GM19395 (cell line): ENCODE results near the gene KIF13A.
"Not testable (repeated sequence)": the region's sequence is repeated elsewhere in the genome, so short reads cannot be mapped to it uniquely, and the experiment has no call there.

ENCODE experiments used
- ATAC-seq: cut with Tn5 transposase; IDR thresholded peaks from one replicate; pipeline ENCODE4 v1.9.1; 2021; ENCODE audit warnings: mild to moderate bottlenecking, moderate library complexity; ENCODE audit not compliant: unreplicated experiment

The KIF13A gene

DNA sequence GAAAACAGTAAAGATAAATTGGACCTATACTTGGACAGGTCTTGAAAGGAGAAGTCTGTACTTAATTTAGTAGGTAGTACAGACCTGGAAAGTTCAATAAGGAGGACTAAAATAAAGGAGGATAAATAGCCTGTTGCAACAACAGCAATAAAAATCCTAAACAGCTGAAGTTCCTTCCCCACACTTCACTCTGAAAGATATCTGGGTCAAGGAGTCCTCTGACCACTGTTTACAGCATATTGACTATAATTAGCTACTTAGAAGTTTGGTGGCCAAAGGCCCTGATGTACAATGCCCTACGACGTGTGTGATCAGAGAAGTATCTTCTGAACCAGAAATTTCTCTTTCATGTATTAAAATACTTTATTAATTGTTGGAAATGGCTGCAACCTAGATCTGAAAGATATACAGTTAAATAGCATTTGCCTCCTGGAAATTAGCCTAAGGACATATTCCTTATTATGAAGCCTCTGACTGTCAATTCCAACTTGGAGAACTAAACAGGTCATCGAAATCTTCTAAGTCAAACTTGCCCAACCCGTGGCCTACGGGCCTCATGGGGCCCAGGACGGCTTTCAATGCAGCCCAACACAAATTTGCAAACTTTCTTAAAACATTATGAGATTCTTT lies 82.8 kb downstream of the KIF13A start:
- ATAC-seq, result no peak

DNA sequence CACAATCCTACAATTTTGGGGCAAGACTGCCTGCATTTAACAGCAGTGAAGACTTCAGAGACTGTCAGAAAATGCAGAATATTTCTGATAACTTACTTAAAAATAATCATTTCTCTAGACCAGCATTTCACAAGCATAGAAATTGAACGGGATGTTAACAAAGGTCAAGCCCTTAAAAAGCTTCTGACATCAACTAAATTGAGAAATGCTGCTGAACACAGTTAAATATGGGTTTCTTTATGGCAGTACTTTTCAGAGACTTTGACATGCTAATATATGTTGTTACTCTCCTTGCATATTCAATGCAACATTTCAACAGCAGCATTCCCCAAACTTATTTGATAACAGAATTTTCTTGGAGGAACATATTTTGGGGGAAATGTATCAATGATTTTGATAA lies 84.5 kb downstream of the KIF13A start:
- ATAC-seq, result no peak

DNA sequence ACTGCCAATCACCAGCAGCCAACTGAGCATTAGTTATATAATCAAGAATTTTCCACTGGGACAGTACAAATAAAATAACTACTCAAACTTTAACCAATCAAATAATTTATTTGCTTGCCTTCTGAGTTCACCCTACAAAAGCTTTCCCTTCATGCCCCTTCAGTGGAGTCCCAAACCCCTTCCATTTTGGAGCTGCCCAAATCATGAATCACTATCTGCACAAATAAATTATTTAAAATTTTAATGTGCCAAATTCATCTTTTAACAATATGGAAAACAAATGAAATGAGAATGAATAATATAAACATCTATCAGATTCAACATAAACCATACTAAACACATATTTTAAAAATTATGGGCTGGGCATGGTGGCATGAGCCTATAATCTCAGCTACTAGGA lies 85.9 kb downstream of the KIF13A start:
- ATAC-seq, result no peak

- ATAC-seq, result no peak
Observed at GRCh38 chr6:17900011-17900410, 87.4 kb downstream of the KIF13A start.

DNA sequence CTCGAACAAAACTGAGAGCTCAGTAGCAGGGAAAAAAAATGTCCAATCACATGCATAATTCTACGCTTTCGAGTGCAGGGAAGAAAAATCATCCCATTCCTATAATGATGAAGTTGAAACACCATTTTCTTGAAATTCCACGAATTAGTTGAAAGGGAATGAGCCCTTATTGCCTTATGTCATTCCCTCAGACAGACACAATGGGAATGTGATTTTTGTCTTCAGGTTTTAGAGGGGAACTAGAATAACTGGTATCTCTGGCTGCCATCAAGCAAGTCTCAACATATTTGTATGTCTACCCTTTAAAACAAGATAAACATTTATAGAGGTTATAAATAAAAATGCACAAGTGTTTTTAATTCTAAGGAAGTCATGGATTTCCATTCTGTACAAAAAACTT lies 87.9 kb downstream of the KIF13A start:
- ATAC-seq, result no peak

DNA sequence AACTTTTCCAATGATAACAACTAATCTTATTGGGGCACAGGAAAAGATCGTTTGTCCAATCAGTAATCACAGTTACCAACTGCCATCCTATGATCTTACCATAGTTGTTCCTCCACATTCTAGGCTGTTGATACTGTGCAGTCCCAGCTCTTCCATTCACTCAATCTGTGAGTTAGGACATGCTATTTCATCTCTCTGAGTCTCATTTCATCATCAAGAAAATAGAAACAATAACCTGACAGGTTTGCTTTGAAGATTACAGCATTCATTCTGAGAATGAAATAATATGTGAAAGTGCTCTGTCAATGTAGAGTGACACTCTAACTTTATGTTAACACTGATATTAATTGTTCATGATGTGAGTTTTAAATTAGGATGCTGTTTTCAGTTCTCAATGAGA lies 89.8 kb downstream of the KIF13A start:
- no peak for ATAC-seq

DNA sequence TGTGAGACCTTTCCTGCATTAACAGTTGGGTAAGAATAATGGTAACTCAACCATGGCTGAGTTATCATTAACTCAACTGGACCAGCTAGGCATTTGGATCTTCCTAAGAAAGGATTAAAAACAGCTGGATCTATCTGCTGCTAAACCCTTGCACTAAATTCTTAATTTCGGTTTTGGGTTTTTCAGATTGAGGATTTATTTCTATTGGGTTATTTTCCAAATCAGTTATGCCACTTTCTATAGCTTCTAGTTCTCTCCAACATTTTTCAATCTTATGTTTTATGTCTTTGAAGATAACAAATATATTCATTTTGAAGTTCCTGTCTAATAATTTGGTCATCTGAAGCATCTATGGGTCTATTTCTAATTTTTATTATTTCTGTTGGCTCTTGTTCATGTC lies 92.5 kb downstream of the KIF13A start:
- ATAC-seq, result no peak

DNA sequence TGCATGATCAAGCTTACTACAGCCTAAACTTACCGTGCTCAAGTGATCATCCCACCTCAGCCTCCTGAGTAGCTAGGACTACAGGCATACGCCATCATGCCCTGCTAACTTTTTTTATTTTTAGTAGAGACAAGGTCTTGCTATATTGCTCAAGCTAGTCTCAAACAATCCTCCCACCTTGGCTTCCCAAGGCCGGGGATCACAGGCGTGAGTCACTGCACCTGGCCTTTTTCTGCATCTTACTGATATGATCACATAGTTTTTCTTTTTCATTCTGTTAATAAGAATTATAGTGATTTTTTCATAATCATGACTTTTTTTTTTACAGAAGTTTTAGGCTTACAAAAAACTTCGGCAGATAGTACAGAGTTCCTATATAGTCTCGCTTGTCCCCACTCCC lies 93.2 kb downstream of the KIF13A start:
- ATAC-seq, result no peak

DNA sequence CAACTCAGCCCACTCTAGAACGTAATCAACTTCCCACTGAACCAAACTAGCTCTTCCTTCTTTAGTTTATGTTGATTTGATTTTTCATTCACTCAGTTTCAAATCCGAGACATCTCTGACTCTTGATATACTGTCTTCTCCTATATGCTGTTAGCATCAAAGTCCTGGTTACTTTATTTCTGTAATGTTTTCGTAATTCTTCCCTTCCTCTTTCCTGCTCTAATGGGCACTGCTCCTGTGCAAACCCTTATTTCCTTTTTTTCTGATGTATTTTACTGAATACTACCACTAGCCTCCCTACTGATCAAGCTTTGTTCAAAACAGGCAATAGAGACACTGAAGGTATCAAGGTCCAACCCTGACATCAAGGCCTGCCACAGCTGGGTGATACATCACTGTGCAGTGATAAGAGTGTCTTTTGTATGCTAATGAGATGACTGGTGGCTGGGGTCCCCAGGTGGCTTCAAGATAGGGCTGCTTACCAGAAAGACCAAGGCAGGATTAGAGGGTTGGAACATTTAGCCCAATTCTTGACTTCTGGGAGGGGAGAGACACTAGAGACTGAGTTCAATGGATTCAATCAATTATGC lies 95.2 kb downstream of the KIF13A start:
- no peak for ATAC-seq

DNA sequence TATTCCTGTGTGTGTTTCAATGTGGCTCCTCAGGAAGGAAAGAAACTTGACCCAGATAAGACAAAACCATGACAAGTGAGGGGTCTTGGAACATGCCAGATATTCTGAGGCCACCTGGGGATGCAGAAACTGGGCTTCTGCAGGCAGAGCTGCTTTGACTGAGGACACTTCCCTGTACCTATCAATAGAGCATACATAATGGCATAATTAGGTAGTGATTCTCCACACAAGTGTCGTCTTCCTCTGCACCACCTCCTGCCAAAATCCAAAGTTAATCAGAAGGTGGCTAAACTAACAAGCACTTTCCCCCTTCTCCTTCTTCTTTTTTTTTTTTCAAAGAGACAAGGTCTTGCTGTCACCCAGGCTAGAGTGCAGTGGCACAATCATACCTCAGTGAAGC lies 97.1 kb downstream of the KIF13A start:
- no peak for ATAC-seq

GRCh38 chr6:17889777-17890176 lies 97.7 kb downstream of the KIF13A start:
- not testable (repeated sequence) for ATAC-seq

GRCh38 chr6:17886891-17887290 lies 100.5 kb downstream of the KIF13A start:
- no peak for ATAC-seq

DNA sequence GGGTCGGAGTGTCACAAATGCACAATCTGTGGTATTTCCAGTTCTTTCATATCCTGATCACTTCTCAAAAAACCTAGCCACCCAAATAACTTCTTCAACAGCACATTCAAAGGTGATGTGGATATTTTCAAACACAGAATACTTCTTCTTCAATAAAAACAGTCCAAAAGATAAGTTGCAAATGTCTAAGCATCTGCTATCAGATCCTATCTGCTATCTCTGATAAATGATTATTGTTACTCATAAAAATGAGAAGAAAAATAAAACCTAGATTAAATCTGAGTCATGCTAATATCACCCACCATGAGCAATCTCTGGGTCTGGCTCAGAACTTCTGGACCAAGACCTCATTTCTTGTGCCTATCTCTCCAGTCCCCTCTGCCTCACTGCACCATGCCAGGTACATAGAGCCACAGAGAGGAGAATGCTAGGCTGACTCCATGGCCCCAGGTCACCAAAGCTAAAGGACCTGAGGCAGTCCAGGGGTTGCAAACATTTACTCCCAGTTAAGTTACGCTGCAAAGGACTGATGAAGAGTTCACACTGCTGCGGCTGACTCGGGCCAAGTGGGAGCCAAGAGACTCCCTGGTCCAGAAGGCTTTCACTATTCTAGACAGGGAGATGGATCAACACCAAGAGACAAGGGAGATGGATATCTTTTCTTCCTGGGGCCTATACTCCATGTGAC lies 101.4 kb downstream of the KIF13A start:
- ATAC-seq, result no peak

DNA sequence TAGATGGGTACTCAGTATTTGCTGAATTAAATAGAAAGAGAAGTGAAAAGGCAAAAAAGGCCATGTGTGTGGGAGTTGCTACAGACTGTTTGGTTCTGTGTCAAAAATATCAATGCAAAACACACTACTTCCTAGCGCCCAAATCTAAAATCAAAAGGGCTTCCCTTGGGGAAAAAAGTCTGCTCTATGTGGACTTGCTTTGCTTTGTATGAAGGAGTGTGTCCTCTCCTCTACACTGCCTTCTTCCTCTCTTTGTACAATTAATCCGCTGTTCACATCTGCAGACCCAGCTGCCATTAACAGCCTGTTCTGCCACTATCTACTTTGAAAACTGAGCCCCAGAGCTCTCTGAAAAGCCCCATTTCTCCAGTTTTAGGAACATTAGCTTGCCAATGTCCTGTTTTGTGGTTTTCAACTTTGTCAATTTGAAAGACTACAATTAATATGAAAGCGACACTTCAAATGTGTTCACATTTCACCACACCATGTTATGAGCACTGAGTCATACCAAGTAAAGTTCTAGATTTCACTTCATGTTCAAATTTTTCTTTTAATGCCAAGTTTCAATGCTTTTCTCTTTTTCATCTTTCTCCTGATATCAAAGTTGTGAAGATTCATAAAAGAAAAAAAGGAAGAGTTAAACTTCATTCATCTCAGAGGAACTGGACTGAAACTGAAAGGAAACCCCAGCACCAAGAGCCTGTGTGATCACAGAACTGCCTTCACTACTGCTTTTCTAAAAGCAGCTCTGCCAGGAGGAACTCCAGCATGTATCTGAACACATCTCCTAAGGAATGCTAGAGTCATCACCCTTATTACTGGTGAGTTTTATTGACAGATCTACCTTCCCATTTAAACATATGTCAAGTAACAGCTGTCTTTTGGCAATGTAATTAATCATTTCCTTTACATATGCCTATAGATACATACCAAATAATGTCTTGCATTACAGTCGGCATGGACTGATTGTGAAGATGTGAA lies 102.6 kb downstream of the KIF13A start:
- peak; percentile 86 for ATAC-seq

- ATAC-seq, result no peak
Observed at GRCh38 chr6:17883665-17884497, 103.6 kb downstream of the KIF13A start.

GRCh38 chr6:17881085-17881858 lies 106.2 kb downstream of the KIF13A start:
- ATAC-seq, result no peak

DNA sequence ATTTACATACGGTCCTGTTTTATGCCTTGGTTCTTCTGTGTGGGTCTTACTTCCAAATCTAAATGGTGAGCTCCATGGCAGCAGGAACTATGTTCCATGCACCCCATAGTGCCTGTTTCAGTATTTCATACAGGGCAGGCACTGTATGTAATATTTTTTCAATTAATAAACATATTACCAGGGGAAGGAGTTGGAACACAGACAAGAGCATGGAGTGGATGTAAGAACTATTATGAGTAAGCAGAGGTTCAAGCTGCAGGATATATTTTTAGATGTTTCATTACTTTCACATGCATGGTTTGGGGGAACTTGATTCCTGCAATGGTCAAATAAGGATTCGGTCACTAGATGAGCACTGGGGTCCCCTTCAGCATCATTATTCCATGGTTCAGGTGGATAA lies 108.3 kb downstream of the KIF13A start:
- no peak for ATAC-seq

- no peak for ATAC-seq
Observed at GRCh38 chr6:17878734-17879133, 108.7 kb downstream of the KIF13A start.

DNA sequence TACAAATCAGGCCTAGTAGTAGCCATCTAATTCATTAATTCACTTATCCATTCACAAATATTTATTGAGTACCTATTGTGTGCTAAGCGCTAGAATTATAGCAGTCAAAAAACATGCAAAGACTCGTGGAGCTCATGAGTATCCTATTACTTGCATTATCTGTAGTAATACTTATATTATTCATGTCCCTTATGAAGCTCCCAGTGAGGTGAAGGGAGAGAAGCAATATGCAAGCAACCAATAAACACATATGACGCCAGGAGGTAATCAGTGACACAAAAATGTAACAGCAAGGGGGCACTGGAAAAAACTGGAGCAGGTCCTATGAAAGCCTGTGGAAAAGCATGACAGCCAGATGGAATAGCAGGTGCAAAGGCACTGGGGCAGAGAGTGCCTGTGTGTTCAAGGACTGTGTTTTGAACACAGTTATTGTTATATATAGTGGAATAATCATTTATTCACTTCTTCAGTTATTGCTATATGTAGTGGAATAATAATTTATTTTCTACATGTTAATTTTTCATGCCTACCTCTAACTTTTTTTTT lies 109.5 kb downstream of the KIF13A start:
- no peak for ATAC-seq
